SK-N-SH (cell line): Measurements from ENCODE around the gene CFAP92. TPM values are rescaled to one million over a fixed set of nuclear protein-coding genes. Genes with fewer than 3 reads are reported as not detected.
"Not testable (repeated sequence)": the region's sequence is repeated elsewhere in the genome, so short reads cannot be mapped to it uniquely, and the experiment has no call there.

ENCODE experiments used
- CTCF ChIA-PET: fragments of 300-600, 350-600 bp; formaldehyde crosslinking; extraction: SDS; loops from one replicate; lab custom pipeline; 2021; lab: Yijun Ruan, JAX
- POLR2A ChIA-PET: fragments of 350-600 bp; sonication (Branson Sonifier 250); formaldehyde crosslinking; extraction: SDS; loops from one replicate; lab custom pipeline; 2020; ENCODE audit warnings: antibody characterized with exemption, inconsistent platforms; lab: Yijun Ruan, JAX
- DNase-seq: peaks from one replicate; pipeline ENCODE4 v3.0.0; 2012
- H2AFZ ChIP-seq: fragments of 200-600 bp; sonication (generic); 2 replicates; pipeline ENCODE4 v1.8.1; 2016; ENCODE audit warnings: antibody characterized with exemption, mild to moderate bottlenecking, low read depth
- H3F3A ChIP-seq: fragments of 200-600 bp; sonication (generic); replicated peaks from 2 replicates; pipeline ENCODE3; 2016; ENCODE audit warnings: antibody characterized with exemption, mild to moderate bottlenecking; ENCODE audit not compliant: insufficient read depth
- H3K27ac ChIP-seq, 2 experiments: fragments of 200-500 bp in 1 of 2; fragments of 200-600 bp in 1 of 2; sonication (Bioruptor generic) in 1 of 2; sonication (generic), shearing (Covaris generic) in 1 of 2; 2 replicates each; pipeline versions ENCODE4 v1.5.1 to v1.6.1; 2014 to 2016; ENCODE audit warnings: low read depth in 2 of 2, inconsistent platforms in 1 of 2, low read length in 1 of 2, mild to moderate bottlenecking in 1 of 2, mixed read lengths in 1 of 2
- H3K27me3 ChIP-seq: fragments of 200-600 bp; sonication (generic), shearing (Covaris generic); 2 replicates; pipeline ENCODE4 v1.6.1; 2016; ENCODE audit warnings: mixed run types; ENCODE audit not compliant: insufficient read depth
- H3K36me3 ChIP-seq, 2 experiments: fragments of 200-500 bp in 1 of 2; fragments of 200-600 bp in 1 of 2; sonication (Bioruptor generic) in 1 of 2; sonication (generic) in 1 of 2; replicated peaks in 1 of 2; 2 replicates each; pipeline versions ENCODE3 to v1.5.1; 2014 to 2016; ENCODE audit warnings: low read length in 1 of 2, mild to moderate bottlenecking in 1 of 2; ENCODE audit not compliant: insufficient read depth in 2 of 2, control insufficient read depth in 1 of 2
- H3K4me1 ChIP-seq, 2 experiments: fragments of 200-500 bp in 1 of 2; fragments of 200-600 bp in 1 of 2; sonication (Bioruptor generic) in 1 of 2; sonication (generic), shearing (Covaris generic) in 1 of 2; 2 replicates each; pipeline versions ENCODE4 v1.5.1 to v1.6.1; 2014 to 2016; ENCODE audit warnings: low read depth in 1 of 2, low read length in 1 of 2, mixed run types in 1 of 2; ENCODE audit not compliant: insufficient read depth in 2 of 2, control insufficient read depth in 1 of 2
- H3K4me2 ChIP-seq: fragments of 200-600 bp; sonication (generic), shearing (Covaris generic); 2 replicates; pipeline ENCODE4 v1.6.1; 2017; ENCODE audit warnings: mixed run types
- H3K4me3 ChIP-seq, 2 experiments: fragments of 200-500 bp in 1 of 2; fragments of 200-600 bp in 1 of 2; sonication (Bioruptor generic) in 1 of 2; sonication (generic), shearing (Covaris generic) in 1 of 2; 2 replicates each; pipeline versions ENCODE4 v1.5.1 to v1.8.1; 2014 to 2016; ENCODE audit warnings: low read depth in 2 of 2, inconsistent platforms in 1 of 2, low read length in 1 of 2, mild to moderate bottlenecking in 1 of 2, mixed read lengths in 1 of 2, moderate library complexity in 1 of 2
- H3K79me2 ChIP-seq: fragments of 200-600 bp; sonication (generic); 2 replicates; pipeline ENCODE4 v1.8.1; 2017; ENCODE audit warnings: mild to moderate bottlenecking; ENCODE audit not compliant: insufficient read depth
- H3K9ac ChIP-seq: fragments of 200-600 bp; sonication (generic); 2 replicates; pipeline ENCODE4 v1.6.1; 2017; ENCODE audit warnings: mixed run types
- H3K9me2 ChIP-seq: fragments of 200-600 bp; sonication (generic); 2 replicates; pipeline ENCODE4 v1.6.1; 2017; ENCODE audit warnings: mixed run types
- H3K9me3 ChIP-seq: fragments of 200-600 bp; sonication (generic); 2 replicates; pipeline ENCODE4 v1.6.1; 2017; ENCODE audit warnings: mixed run types, mild to moderate bottlenecking, moderate library complexity
- H4K20me1 ChIP-seq: fragments of 200-600 bp; sonication (generic); 2 replicates; pipeline ENCODE4 v1.6.1; 2017; ENCODE audit warnings: mild to moderate bottlenecking, mixed run types; ENCODE audit not compliant: insufficient read depth
- CHD2 ChIP-seq: fragments of 150-350 bp; IDR thresholded peaks from 2 replicates; pipeline ENCODE4 v1.6.1; 2018; ENCODE audit warnings: low read length; ENCODE audit not compliant: partially characterized antibody
- EP300 ChIP-seq, 2 experiments: IDR thresholded peaks; 2 replicates each; pipeline versions ENCODE4 v1.4.0 to v1.6.1; 2012; ENCODE audit warnings: borderline replicate concordance in 1 of 2, low read depth in 1 of 2, low read length in 1 of 2
- FOSL2 ChIP-seq: IDR thresholded peaks from 2 replicates; pipeline ENCODE4 v1.4.0; 2012; ENCODE audit warnings: low read depth, mild to moderate bottlenecking, moderate library complexity, borderline replicate concordance
- FOXJ3 ChIP-seq: sonication (generic); formaldehyde crosslinking; IDR thresholded peaks from 2 replicates; pipeline ENCODE4 v1.5.1; 2020; ENCODE audit warnings: mild to moderate bottlenecking, missing genetic modification reagents
- IRF3 ChIP-seq: fragments of 150-350 bp; IDR thresholded peaks from 2 replicates; pipeline ENCODE4 v1.6.1; 2016; ENCODE audit warnings: mild to moderate bottlenecking, low read depth, low read length
- JUND ChIP-seq: IDR thresholded peaks from 2 replicates; pipeline ENCODE4 v1.4.0; 2012
- MEF2A ChIP-seq: IDR thresholded peaks from 2 replicates; pipeline ENCODE4 v1.4.0; 2012; ENCODE audit warnings: low read depth, borderline replicate concordance
- MXI1 ChIP-seq: IDR thresholded peaks from 2 replicates; pipeline ENCODE4 v1.6.1; 2012; ENCODE audit warnings: mild to moderate bottlenecking, low read depth, low read length, improper control_type of control experiment
- NFIC ChIP-seq: IDR thresholded peaks from 2 replicates; pipeline ENCODE4 v1.4.0; 2012; ENCODE audit warnings: borderline replicate concordance
- RFX5 ChIP-seq: IDR thresholded peaks from 2 replicates; pipeline ENCODE4 v1.6.1; 2012; ENCODE audit warnings: mild to moderate bottlenecking, improper control_type of control experiment, low read length
- TAF1 ChIP-seq: IDR thresholded peaks from 2 replicates; pipeline ENCODE4 v1.6.1; 2012; ENCODE audit warnings: low read depth, mild to moderate bottlenecking, low read length, moderate library complexity, borderline replicate concordance
- YY1 ChIP-seq: IDR thresholded peaks from 2 replicates; pipeline ENCODE4 v1.4.0; 2012; ENCODE audit warnings: low read depth, mild to moderate bottlenecking
- ZBTB33 ChIP-seq: IDR thresholded peaks from 2 replicates; pipeline ENCODE4 v1.4.0; 2012; ENCODE audit warnings: low read depth, borderline replicate concordance
- WGBS: methylation state at CpG from one replicate; pipeline ENCODE4 v1.1.6; 2017; ENCODE audit warnings: low lambda C conversion rate; 5-methylcytosine and 5-hydroxymethylcytosine counted together
- polyA plus RNA-seq, 3 experiments: library from polyadenylated mRNA; depleted of rRNA; stranded (reverse); fragments of >200 nt; gene quantifications; 2 replicates each; pipeline ENCODE4 v1.2.3, GENCODE V29; 2012
- TF ChIP-seq, protein P1 (sequence below): IDR thresholded peaks from 2 replicates; pipeline ENCODE4 v1.4.0; 2012; ENCODE audit warnings: low read depth
- TF ChIP-seq, protein P2 (sequence below): IDR thresholded peaks from 2 replicates; pipeline ENCODE4 v1.4.0; 2012; ENCODE audit warnings: low read depth, borderline replicate concordance

CFAP92 gene
- polyA plus RNA-seq, 1 of the 3 experiments (the other 2 are of a cell fraction) = not detected

DNA sequence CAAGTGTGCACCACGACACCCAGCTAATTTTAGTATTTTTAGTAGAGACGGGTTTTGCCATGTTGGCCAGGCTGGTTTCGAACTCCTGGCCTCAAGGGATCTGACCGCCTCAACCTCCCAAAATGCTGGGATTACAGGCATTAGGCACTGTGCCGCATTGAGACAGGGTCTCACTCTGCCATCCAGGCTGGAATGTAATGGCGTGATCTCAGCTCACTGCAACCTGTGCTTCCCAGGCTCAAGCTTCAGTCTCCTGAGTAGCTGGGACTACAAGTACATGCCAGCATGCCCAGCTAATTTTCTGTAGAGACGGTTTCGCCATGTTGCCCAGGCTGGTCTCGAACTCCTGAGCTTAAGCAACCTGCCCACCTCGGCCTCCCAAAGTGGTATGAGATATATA is 62.8 kb downstream of the CFAP92 start:
- Histone ChIP-seq H3K27ac (no peak overlapping the region), H3K4me2 (no peak overlapping the region), H3K9me3 (no peaks in the 10 kb centered on the region), H3K36me3 (no peaks in the 10 kb centered on the region), H4K20me1 (no peaks in the 10 kb centered on the region), H2AFZ (no peak overlapping the region), H3K9ac (no peak overlapping the region), H3F3A (no peaks in the 10 kb centered on the region), H3K79me2 (no peaks in the 10 kb centered on the region), H3K9me2 (no peaks in the 10 kb centered on the region), H3K4me1 (no peaks in the 10 kb centered on the region), H3K27me3 (peaks cover 28% of the 10 kb centered on the region; the same call in 1 of the 2 replicates), H3K4me3 (no peak overlapping the region)
- no peak for DNase-seq
- ChIA-PET CTCF (interaction anchor here (1.2 kb wide), 1 partner anchor 39 kb away, joined by 3 read pairs; no protein-coding TSS in a partner anchor), POLR2A (no interaction called here)
- TF ChIP-seq, protein P1, sequence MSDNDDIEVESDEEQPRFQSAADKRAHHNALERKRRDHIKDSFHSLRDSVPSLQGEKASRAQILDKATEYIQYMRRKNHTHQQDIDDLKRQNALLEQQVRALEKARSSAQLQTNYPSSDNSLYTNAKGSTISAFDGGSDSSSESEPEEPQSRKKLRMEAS = no peak
- TF ChIP-seq IRF3 (no peak), MXI1 (no peak), CHD2 (no peak), TAF1 (no peak), ZBTB33 (no peak), YY1 (no peak), JUND (no peak), RFX5 (no peak), EP300 (IDR thresholded peaks at IDR 0.05; ENCODE audit: borderline replicate concordance in 1 of 2, low read depth in 1 of 2, low read length in 1 of 2) (no peak)
- 13% methylated on average over 7 of the region's 10 CpGs for WGBS

- no peak for TF ChIP-seq FOXJ3
- TF ChIP-seq, protein P2, sequence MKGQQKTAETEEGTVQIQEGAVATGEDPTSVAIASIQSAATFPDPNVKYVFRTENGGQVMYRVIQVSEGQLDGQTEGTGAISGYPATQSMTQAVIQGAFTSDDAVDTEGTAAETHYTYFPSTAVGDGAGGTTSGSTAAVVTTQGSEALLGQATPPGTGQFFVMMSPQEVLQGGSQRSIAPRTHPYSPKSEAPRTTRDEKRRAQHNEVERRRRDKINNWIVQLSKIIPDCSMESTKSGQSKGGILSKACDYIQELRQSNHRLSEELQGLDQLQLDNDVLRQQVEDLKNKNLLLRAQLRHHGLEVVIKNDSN = no peak
- TF ChIP-seq MEF2A = no peak
- no peak for TF ChIP-seq NFIC
- TF ChIP-seq FOSL2 = no peak
- TF ChIP-seq, all 33 proteins: peak for 0
- POLR2A ChIA-PET = no interaction called here
- Histone ChIP-seq H3K4me2 (no peak overlapping the region), H4K20me1 (no peaks in the 10 kb centered on the region), H3K9me2 (no peaks in the 10 kb centered on the region), H3K4me3 (no peak overlapping the region), H3K27ac (no peak overlapping the region), H3K27me3 (peaks cover 21% of the 10 kb centered on the region; the same call in 1 of the 2 replicates), H3F3A (no peaks in the 10 kb centered on the region), H3K9ac (no peak overlapping the region), H3K4me1 (no peaks in the 10 kb centered on the region), H3K79me2 (no peaks in the 10 kb centered on the region), H3K36me3 (no peaks in the 10 kb centered on the region), H2AFZ (no peak overlapping the region), H3K9me3 (0 out of 2 replicates have a peak, but pooled peaks cover 5% of the 10 kb centered on the region)
- 62% methylated on average over 3 of the region's 3 CpGs for WGBS
- CTCF ChIA-PET = no interaction called here
- DNase-seq = no peak
These were observed 64.5 kb downstream of the CFAP92 start for GRCh38 chr3:128929364-128929763.

DNA sequence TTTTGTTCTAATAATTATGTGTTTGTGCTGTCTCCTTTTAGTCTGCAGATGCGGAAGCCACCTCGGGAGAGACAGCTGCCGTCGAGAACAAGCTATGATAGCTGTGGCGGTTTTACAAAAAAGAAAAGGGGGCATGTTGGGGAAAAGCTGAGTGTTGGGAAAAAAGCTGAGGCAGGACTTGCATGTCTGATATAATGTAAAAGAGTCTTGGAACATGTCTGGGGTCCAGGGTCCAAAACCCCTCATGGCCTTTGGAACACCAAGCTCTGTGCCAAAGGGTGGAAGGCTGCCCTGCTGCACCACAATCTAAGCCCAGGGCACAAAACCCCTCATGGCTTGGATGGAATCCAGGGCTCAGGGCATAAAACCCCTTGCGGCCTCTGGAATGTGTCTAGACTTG is 69.9 kb downstream of the CFAP92 start:
- POLR2A ChIA-PET, H3K79me2 ChIP-seq, H3K4me2 ChIP-seq, H3K9ac ChIP-seq, DNase-seq, H3F3A ChIP-seq, H3K4me1 ChIP-seq, H3K9me2 ChIP-seq, H4K20me1 ChIP-seq, H3K27ac ChIP-seq, H3K36me3 ChIP-seq, CTCF ChIA-PET, H3K4me3 ChIP-seq, H3K9me3 ChIP-seq, H3K27me3 ChIP-seq, H2AFZ ChIP-seq: not testable (repeated sequence)
- WGBS = 94% methylated on average over 6 of the region's 6 CpGs
